Measurements from ENCODE around the gene IMP3. TPM values are rescaled to one million over a fixed set of nuclear protein-coding genes. Genes with fewer than 3 reads are reported as not detected.

Gene IMP3
- total RNA-seq, 1 donor from 2014 or later, result 100 TPM

DNA sequence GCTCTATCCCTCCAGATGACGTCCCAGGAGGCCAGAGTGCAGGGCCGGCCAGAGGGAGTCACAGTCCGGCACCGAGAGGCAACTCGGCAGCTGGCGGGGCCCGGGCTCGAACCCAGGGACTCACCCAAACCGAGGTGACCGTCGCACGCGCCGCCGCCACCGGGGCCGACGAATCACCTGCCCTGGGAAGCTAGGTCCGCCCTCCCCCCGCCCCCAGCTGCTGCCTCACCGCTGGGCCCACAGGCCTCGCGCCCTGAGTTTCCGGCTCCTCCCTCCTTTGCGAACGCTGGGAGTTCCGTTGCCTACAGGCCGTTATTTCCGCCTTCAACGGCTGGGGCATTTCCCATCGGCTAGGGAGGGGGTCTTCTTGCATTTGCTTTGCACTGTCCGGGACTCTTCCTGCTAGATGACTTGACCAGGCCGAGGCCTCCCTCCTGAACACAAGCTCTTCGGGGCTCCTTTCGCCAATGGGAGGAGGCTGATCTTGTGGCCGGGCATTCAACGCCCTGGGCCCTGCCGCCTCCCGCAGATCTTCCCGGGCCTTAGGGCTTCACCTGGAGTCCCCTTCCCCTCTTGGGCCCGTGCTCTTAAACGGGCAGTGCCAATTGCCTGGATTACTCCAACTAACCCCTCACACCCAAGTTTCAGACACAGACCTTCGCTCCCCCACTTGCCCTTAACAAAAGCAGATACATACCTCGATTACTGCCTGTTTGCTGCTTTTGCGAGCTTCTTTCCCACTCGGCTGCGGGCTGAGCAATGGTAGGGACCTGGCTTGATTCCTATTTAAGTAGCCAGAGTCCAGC, 14.3 kb downstream of the IMP3 start, which contains the start of gene SNUPN:
SNUPN (minus strand) TSS at position 184 of the 806 bp plus-strand sequence. CDS start 4,674 bp downstream, outside the sequence.
- no peak for DNase-seq (ENCODE audit: extremely low read depth, low read depth, low spot score)

DNA sequence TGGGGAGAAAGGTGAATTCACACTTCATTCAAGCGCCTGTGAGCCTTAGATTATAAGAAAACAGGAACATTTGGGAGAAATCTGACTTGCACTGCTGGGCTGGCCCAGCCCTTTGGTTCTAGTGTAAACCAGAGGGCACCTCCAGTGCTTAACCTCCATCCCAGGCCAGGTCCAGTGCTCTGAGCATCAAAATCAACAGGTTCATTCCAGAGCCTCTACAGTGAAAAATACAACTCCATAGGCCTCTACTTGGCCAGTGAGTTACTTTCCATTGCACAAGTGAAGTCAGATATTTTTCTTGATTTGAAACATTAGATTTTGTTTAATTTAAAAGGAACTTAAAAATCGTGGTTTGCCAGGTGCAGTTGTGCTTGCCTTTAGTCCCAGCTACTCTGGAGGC, 17.5 kb downstream of the IMP3 start:
- no peak for DNase-seq (ENCODE audit: extremely low read depth, low read depth, low spot score)

DNA sequence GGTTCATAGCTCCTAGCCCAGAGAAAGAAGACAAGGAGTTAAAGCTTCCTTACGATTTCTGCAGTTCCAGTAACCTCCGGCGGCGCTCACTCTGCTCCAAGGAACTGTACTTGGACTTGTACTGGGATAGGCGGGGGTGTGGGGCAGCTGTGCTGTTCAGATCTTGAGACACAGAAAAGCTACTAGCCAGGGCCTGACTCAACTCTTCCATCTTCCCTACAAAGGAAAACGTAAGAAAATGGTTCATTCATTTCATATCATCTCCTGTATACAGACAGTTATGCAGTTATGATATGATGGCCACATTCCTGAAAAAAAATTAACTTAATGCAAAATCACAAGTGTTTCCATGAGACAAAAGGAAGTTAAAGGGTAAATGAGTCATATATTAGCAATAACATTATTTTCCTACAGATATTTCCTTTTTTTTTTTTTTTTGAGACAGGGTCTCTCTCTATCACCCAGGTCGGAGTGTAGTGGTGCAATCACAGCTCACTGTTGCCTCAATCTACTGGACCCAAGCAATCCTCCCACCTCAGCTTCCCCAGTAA, 19.1 kb downstream of the IMP3 start:
- no peak for DNase-seq (ENCODE audit: extremely low read depth, low read depth, low spot score)

DNA sequence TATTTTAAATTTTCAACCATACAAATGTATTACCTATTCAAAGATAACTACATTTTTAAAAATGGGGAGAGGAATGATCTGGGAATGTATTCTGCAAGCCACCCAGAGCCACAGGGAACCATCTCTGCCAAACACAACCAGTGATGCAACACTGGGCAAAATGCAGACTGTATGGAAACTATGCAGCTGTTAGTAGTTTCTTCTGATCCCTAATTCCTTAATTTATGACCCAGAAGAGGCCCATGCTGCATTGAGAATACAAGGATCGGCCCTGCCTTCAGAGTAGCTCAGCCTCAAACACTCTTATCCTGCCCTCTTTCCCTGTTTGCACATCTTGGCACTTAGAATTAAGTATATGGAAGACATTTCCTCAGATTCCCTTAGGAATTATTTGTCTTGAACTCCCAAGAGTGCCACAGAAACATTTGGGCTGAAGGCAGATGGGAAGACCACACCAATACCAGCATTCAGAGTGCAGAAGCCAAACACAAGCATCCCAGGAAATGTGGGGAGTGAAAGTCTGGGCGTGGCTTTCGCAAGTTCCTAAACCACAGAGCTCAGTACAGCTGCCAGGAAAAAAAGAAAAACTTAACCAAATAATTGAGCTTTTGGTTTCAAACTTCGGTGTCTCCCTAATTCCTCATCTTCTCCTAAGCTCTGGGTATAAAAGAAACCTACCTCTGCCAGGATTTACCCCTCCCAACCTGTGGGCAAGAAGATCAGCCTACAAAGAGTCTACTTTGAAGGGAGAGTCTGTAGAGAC, 19.8 kb downstream of the IMP3 start:
- no peak for DNase-seq (ENCODE audit: extremely low read depth, low read depth, low spot score)

DNA sequence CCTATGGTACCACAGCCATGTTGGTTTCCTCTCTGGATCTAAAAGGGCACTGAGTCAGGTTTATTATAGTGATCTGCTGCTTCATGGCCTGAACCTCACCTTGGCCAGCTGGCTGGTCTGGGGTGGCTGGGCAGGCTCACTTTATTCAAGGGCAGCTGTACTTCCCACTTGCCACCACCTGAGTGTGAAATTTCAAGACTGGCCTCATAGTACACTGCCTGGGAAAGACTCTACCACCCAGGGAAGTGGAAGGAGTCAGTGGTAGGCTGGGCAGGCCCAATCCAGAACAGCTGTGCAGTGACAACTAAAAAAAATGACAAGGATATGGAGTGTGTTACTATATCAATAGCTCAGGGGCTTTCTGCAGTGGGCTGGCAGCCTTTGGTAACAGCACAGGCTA, 23.3 kb downstream of the IMP3 start:
- DNase-seq (ENCODE audit: extremely low read depth, low read depth, low spot score), result no peak

DNA sequence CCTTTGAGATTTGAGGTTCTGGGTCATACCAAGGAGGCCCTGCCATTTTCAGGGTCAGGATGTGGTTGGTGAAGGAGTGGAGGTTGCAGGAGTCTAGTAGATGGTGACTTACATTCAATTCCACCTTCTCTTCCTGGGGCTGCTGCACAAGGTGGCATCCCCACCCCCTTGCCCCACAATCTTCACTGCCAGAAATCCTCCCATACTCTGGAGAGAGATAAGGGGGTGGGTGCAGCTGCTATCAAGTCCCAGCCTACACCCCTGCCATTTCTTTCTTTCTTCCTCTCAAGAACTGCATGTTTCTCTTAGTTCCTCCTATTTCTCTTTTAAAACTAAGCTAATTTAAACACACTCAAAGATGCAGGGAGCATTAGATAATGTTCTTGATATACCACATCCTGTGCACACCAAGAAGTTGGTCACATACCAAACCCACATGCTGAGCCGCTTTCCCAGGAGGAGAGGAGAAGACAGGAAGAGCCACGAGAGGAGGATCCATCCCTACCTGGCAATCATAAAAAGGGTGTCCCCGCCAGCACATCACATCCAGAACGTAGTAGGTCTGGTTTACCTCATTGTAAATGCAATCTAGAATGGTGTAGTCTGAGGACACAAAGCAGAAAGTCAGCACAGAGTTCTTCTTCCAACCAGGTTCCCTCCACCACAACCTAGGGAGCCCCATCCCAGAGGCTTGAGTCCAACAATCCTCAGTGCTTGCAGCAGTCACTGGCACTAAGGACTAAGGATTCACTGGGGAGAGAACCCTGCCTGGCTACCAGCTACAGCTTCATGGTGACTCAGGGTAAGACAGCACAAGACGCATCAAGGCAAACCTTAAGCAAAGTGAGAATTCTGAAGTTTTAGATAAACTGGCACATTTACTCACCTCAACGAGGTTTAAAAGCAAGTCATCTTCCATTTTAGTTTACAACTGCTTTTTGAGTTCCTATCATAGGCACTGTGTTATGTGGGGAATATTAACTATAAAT, 33.0 kb downstream of the IMP3 start:
- no peak for DNase-seq (ENCODE audit: extremely low read depth, low read depth, low spot score)

DNA sequence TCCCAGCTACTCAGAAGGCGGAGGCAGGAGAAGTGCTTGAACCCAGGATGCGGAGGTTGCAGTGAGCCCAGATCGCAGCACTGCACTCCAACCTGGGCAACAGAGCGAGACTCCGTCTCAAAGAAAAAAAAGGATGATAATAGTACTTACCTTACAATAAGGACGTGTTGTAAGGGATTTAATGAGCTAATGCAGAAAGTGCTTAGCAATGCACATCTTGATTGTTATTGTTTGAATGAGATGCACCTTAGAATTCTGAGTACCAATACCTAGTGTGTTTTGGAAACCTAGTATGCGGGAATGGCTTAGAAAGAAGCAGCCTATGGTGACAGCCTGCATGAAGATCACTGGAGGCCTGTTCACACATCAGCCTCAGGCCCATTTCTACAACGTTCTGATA, 34.0 kb downstream of the IMP3 start:
- DNase-seq (ENCODE audit: extremely low read depth, low read depth, low spot score), result no peak

DNA sequence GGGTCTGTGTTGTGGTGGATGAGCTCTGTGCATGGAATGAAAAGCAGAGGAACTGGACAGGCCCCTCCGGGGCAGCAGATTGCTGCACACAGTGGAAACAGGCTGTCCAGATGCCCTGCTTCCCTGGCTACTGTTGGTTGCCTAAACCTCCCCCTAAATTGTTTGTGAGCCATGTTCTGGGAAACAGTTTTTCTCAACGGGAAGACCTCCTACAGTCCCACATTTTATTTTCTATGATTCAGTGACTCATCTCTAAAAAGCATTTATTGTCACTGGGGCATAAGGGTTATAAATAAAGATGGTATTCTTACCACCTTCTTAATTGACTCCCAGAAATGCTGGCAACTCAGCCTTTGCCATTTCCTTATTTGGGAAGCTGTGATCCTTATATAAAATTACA, 40.6 kb downstream of the IMP3 start:
- DNase-seq (ENCODE audit: extremely low read depth, low read depth, low spot score), result no peak

DNA sequence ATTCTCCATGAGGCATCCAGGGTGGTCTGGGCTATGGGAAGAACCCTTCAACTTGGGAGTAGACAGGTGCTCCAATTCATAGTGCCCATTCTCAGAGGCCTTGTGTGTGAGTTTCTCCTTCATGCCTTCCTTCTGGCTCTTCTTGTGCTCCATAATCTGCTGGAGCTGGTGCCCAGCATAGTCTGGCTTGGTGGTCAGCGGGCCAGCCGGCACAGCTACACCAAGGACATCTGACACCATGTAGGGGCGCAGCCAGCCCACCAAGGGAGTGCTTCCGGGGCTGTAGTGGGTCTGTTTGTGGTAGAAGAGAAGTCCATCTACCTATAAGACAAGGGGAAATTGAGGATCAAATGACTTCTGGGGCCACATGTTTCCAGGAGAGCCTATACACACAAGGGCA, 41.7 kb downstream of the IMP3 start:
- DNase-seq (ENCODE audit: extremely low read depth, low read depth, low spot score), result no peak

DNA sequence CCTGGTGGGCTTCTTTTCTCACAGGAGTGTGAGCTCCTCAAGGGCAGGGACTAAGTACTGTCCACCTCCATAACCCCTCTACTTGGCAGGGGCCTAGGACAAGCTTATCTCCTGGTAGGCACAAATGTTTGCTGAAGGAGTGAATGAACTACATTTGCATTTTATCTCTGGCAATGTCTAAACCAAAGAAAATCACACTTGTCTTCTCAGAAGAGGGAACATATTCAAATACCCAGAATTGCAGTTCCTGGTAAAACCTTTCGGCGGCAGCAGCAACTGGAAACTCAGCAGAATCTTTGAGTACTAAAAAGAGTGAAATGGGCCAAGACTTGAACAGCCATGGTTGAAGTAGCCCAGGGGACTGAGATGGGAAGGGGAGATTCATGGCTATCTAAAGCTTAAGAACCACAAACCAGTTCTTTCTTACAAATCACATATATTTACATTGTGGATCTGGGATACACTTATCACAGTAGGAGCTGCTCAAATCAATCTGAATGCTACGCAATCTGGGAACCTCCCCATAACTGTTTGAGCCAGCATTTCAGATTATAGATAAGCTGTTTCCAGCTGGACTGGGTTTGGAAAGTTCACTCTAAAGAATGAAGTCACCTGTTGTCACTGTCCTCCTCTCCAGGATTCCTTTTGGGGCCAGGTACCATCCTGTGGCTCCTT, 42.2 kb downstream of the IMP3 start:
- no peak for DNase-seq (ENCODE audit: extremely low read depth, low read depth, low spot score)

DNA sequence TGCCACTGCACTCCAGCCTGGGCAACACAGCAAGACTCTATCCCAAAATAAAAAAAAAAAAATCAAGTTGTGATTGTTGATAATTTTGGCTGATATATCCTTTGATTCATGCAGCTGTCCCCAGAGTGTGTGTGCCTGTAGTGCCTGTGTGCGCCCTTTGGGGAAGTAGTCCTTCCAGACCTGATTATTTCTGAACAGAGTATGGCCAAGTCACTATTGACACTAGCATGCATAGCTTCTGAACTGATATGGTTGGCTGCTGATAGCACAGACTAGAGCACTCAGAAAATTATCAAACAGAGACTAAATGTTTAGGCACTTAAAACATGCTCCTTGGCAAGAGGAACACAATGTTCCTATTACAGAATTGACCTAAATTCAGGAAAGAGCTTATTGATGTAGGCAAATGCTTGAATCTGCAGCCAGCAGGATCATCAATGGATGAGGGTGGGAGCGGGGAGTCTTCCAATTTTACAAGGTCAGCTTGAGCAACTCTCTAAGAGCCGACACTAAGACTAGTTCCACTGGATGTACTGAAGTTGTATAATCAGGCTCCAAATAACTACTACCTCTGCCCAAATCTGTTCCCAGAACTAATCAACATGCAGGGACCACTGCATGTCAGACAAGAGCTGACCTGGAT, 43.2 kb downstream of the IMP3 start:
- no peak for DNase-seq (ENCODE audit: extremely low read depth, low read depth, low spot score)

DNA sequence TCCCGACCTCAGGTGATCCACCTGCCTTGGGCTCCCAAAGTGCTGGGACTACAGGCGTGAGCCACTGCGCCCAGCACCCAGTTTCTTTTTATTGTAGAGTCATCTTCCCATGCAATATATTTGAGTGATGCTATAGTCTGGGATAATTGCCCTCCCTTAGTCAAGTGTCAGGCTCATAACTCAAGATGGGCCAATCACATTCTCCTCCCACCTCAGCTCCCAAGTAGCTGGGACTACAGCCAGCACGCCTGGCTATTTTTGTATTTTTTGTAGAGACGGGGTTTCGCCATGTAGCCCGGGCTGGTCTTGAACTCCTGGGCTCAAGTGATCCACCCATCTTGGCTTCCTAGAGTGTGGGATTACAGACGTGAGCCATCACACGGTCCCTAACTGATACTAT, 45.7 kb downstream of the IMP3 start:
- DNase-seq (ENCODE audit: extremely low read depth, low read depth, low spot score), result no peak

DNA sequence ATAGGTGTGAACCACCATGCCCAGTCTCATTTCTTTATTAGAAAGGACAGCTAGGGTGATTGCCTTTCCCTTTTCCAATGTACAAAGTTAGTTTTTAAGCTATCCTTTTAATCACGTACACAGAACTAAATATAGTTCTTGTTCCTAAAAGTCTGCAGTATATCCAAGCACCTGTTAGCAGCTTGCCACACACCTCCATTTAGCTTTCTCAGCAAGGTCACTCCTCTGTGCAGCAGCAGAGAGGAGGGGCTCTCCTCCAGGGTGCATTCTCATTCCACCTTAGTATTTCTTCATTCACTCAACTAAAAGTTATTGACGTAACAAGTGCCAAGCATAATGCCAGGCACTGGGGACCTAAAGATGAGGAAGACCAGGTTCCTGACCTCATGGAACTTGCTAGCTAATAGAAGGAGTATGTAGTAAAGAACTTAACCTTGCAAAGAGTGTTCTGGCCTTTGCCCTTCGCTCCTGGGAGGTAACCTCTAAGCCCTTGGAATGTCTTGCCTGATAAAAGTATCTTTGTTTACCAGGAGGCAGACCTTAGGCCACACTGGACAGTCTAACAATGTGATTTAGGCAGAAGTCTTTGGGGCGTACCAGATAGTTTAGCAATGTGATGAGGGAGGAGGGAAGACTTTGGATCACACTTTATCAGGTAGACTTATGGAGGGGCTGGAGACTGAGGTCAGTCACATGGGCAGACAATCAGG, 48.2 kb downstream of the IMP3 start:
- DNase-seq (ENCODE audit: extremely low read depth, low read depth, low spot score), result no peak

DNA sequence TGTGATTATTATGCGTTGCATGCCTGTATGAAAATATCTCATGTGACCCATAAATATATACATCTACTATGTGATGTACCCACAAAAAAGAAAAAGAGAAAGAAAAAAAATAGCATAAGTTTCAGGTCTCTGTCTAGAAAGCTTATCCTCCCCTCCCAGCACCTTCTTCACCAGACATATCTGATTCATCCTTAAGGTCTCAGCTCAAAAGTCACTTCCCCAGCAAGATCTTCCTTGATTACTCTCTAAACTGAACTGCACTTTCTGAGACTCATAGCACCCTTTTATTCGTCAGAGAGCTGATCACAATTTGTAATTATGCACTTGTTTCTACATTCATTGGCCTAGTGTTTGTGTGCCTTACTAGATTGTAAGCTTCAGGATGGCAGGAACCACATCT, 49.8 kb downstream of the IMP3 start:
- no peak for DNase-seq (ENCODE audit: extremely low read depth, low read depth, low spot score)

Other genes starting within 250 kb of the IMP3 start
- 25.1 and 40.8 TPM in 2 replicates for gene SIN3A, start 188.5 kb downstream of the IMP3 start, total RNA-seq
- gene PTPN9, start 60.9 kb downstream of the IMP3 start, total RNA-seq, result 23.2 and 28.8 TPM in 2 replicates
- 15.9 and 22.7 TPM in 2 replicates for gene SNUPN, start 14.5 kb downstream of the IMP3 start, total RNA-seq
- gene SNX33, start 7.7 kb upstream of the IMP3 start, total RNA-seq, result 14.0 and 16.9 TPM in 2 replicates
- gene CSPG4, start 72.6 kb upstream of the IMP3 start, total RNA-seq, result 3.0 and 15.6 TPM in 2 replicates
- 42.9 and 48.0 TPM in 2 replicates for gene UBE2Q2, start 203.2 kb upstream of the IMP3 start, total RNA-seq